Astrocyte (in vitro differentiated cells and primary cell): ENCODE results near the gene VARS2.

Experiments used
- CTCF ChIP-seq: IDR thresholded peaks from 2 replicates; pipeline ENCODE4 v1.5.1; 2011; ENCODE audit warnings: low read depth, mild to moderate bottlenecking, inconsistent platforms, low read length, moderate library complexity; ENCODE audit not compliant: insufficient read depth
- EZH2 ChIP-seq: IDR thresholded peaks from 2 replicates; pipeline ENCODE4 v1.6.1; 2012; ENCODE audit warnings: mild to moderate bottlenecking, low read length, inconsistent platforms; ENCODE audit not compliant: insufficient read depth

GRCh38 chr6:30902709-30903108, 11.3 kb upstream of the VARS2 start:
- TF ChIP-seq CTCF = no peak
- TF ChIP-seq EZH2 = no peak
